T-helper 1 cell treated with Interleukin-12 subunit alpha and Interleukin-12 subunit beta and Interleukin-4 antibody, amounts not matched to agents 30 ng/mL and 1 ng/mL, for 36 hours (primary cell): ENCODE measurements around the gene EMP1. TPM values are rescaled to one million over a fixed set of nuclear protein-coding genes. Genes with fewer than 3 reads are reported as not detected.

ENCODE experiments used
- intact Hi-C: fragments of 100-400 bp; cut with micrococcal nuclease; formaldehyde crosslinking; loops from one replicate; pipeline ENCODE4 v1.15.1; 2024
- total RNA-seq: library from RNA; stranded (reverse); gene quantifications from 2 replicates; pipeline ENCODE4 v1.2.3, GENCODE V29; 2022

EMP1 gene
- total RNA-seq, 1 donor from 2014 or later, result 15.7 TPM

- intact Hi-C loops, result loop anchor here (5.0 to 10.0 kb wide), 2 partner anchors 468 to 840 kb away; partner anchors contain the start of genes BORCS5 and MANSC1
Observed at GRCh38 chr12:13195250-13195649, 1.3 kb upstream of the EMP1 start.

GRCh38 chr12:13195785-13196129, 769 bp upstream of the EMP1 start:
- intact Hi-C loops, result loop anchor here (1.0 to 10.0 kb wide), 9 partner anchors 15 to 841 kb away; partner anchors contain the start of genes BORCS5, CREBL2, HEBP1 and MANSC1

GRCh38 chr12:13197032-13197431, 506 bp downstream of the EMP1 start:
- intact Hi-C loops, result loop anchor here (2.0 to 10.0 kb wide), 3 partner anchors 16 to 842 kb away; partner anchors contain the start of genes BORCS5 and MANSC1

GRCh38 chr12:13197526-13198143, 1.1 kb downstream of the EMP1 start:
- intact Hi-C loops, result loop anchor here (2.0 to 10.0 kb wide), 3 partner anchors 17 to 843 kb away; partner anchors contain the start of genes BORCS5 and MANSC1

- intact Hi-C loops, result loop anchor here (5.0 to 10.0 kb wide), 2 partner anchors 471 to 843 kb away; partner anchors contain the start of genes BORCS5 and MANSC1
Observed at GRCh38 chr12:13198241-13198640, 1.7 kb downstream of the EMP1 start.

GRCh38 chr12:13198876-13199275, 2.4 kb downstream of the EMP1 start:
- intact Hi-C loops, result loop anchor here (5.0 to 10.0 kb wide), 2 partner anchors 472 to 844 kb away; partner anchors contain the start of genes BORCS5 and MANSC1

- intact Hi-C loops, result loop anchor here (5.0 to 10.0 kb wide), 2 partner anchors 472 to 845 kb away; partner anchors contain the start of genes BORCS5 and MANSC1
Observed at GRCh38 chr12:13199592-13199991, 3.1 kb downstream of the EMP1 start.

GRCh38 chr12:13200841-13201240, 4.3 kb downstream of the EMP1 start:
- intact Hi-C loops, result no loop called here

- intact Hi-C loops, result no loop called here
Observed at GRCh38 chr12:13203034-13203922, 6.8 kb downstream of the EMP1 start.

- intact Hi-C loops, result no loop called here
Observed at GRCh38 chr12:13204428-13204827, 7.9 kb downstream of the EMP1 start.

GRCh38 chr12:13205809-13206559, 9.5 kb downstream of the EMP1 start:
- intact Hi-C loops, result no loop called here

- intact Hi-C loops, result no loop called here
Observed at GRCh38 chr12:13206560-13206897, 10.0 kb downstream of the EMP1 start.

- intact Hi-C loops, result loop anchor here (1.0 kb wide), 1 partner anchor 292 kb away; no protein-coding TSS in a partner anchor
Observed at GRCh38 chr12:13208533-13209435, 12.3 kb downstream of the EMP1 start.

GRCh38 chr12:13209436-13210235, 13.1 kb downstream of the EMP1 start:
- intact Hi-C loops, result loop anchor here (5.0 kb wide), 3 partner anchors 167 to 227 kb away; partner anchors contain the start of gene FAM234B

- intact Hi-C loops, result loop anchor here (5.0 kb wide), 3 partner anchors 168 to 228 kb away; partner anchors contain the start of gene FAM234B
Observed at GRCh38 chr12:13210236-13211190, 14.0 kb downstream of the EMP1 start.

- intact Hi-C loops, result loop anchor here (5.0 kb wide), 3 partner anchors 169 to 229 kb away; partner anchors contain the start of gene FAM234B
Observed at GRCh38 chr12:13211191-13211858, 14.8 kb downstream of the EMP1 start.
